GM18520 (cell line): ENCODE data around the gene CLEC4M.
"Not testable (repeated sequence)": the region's sequence is repeated elsewhere in the genome, so short reads cannot be mapped to it uniquely, and the experiment has no call there.

Source experiments
- ATAC-seq: cut with Tn5 transposase; IDR thresholded peaks from one replicate; pipeline ENCODE4 v1.9.1; 2021; ENCODE audit not compliant: unreplicated experiment

CLEC4M gene

GRCh38 chr19:7740682-7741054 is 22.4 kb upstream of the CLEC4M start:
- ATAC-seq, result no peak

GRCh38 chr19:7742575-7742974 is 20.5 kb upstream of the CLEC4M start:
- ATAC-seq, result no peak

- no peak for ATAC-seq
These were observed 20.1 kb upstream of the CLEC4M start for GRCh38 chr19:7742991-7743390.

- ATAC-seq, result no peak
These were observed 19.6 kb upstream of the CLEC4M start for GRCh38 chr19:7743425-7743841.

- ATAC-seq, result no peak
These were observed 18.8 kb upstream of the CLEC4M start for GRCh38 chr19:7744199-7744786.

- ATAC-seq, result no peak
These were observed 18.0 kb upstream of the CLEC4M start for GRCh38 chr19:7744871-7745650.

GRCh38 chr19:7746306-7746705 is 16.7 kb upstream of the CLEC4M start:
- ATAC-seq, result not testable (repeated sequence)

GRCh38 chr19:7746903-7747884 is 15.8 kb upstream of the CLEC4M start, which contains the start of gene CD209:
Gene CD209 (minus strand): TSS chr19:7747534. CDS start chr19:7747511, 23 bp downstream.
- no peak for ATAC-seq

GRCh38 chr19:7748171-7748570 is 14.9 kb upstream of the CLEC4M start:
- ATAC-seq, result no peak

- no peak for ATAC-seq
These were observed 14.3 kb upstream of the CLEC4M start for GRCh38 chr19:7748756-7749155.

- no peak for ATAC-seq
These were observed 11.8 kb upstream of the CLEC4M start for GRCh38 chr19:7751157-7751783.

GRCh38 chr19:7756258-7756657 is 6.8 kb upstream of the CLEC4M start:
- ATAC-seq, result no peak

GRCh38 chr19:7757358-7757757 is 5.7 kb upstream of the CLEC4M start:
- no peak for ATAC-seq

- no peak for ATAC-seq
These were observed 3.9 kb upstream of the CLEC4M start for GRCh38 chr19:7759156-7759555.

GRCh38 chr19:7763696-7764095 is 653 bp downstream of the CLEC4M start:
- no peak for ATAC-seq

GRCh38 chr19:7764157-7764556 is 1.1 kb downstream of the CLEC4M start:
- not testable (repeated sequence) for ATAC-seq

GRCh38 chr19:7765043-7765442 is 2.0 kb downstream of the CLEC4M start:
- ATAC-seq, result not testable (repeated sequence)

- no peak for ATAC-seq
These were observed 3.5 kb downstream of the CLEC4M start for GRCh38 chr19:7766535-7766934.

- ATAC-seq, result no peak
These were observed 4.4 kb downstream of the CLEC4M start for GRCh38 chr19:7767487-7767886.

GRCh38 chr19:7769171-7769570 is 6.1 kb downstream of the CLEC4M start:
- ATAC-seq, result no peak

GRCh38 chr19:7771072-7771471 is 8.0 kb downstream of the CLEC4M start:
- ATAC-seq, result no peak
